HT1080 (cell line): Measurements from ENCODE around the gene ABCC3. TPM values are rescaled to one million over a fixed set of nuclear protein-coding genes. Genes with fewer than 3 reads are reported as not detected.

Experiments
- DNase-seq: peaks from one replicate; pipeline ENCODE4 v3.0.0-alpha.2; 2015; ENCODE audit warnings: low read depth
- polyA plus RNA-seq, 2 experiments: library from polyadenylated mRNA; depleted of rRNA; stranded (reverse); fragments of >200 nt; gene quantifications; 2 replicates each; pipeline ENCODE4 v1.2.3, GENCODE V29; 2015
- total RNA-seq: library from RNA; depleted of rRNA; stranded (reverse); fragments of >200 nt; shearing (Covaris generic); gene quantifications from 2 replicates; pipeline ENCODE4 v1.2.3, GENCODE V29; 2014; rRNA removed

Gene ABCC3
- 6.4 and 9.1 TPM in 2 replicates for total RNA-seq
- 2.0 and 2.4 TPM in 2 replicates for polyA plus RNA-seq (2015; cell fraction: cytosol; rRNA removed)
- 19.5 and 22.3 TPM in 2 replicates for polyA plus RNA-seq (2015; cell fraction: nucleus; rRNA removed)

- DNase-seq, result no peak
Measured at GRCh38 chr17:50634224-50634914, at the start of gene ABCC3. Gene ABCC3, plus strand, starts transcription at chr17:50634881. Its CDS starts 56 bp downstream, at chr17:50634937.

GRCh38 chr17:50585346-50585745, 49.3 kb upstream of the ABCC3 start:
- DNase-seq, result no peak

- no peak for DNase-seq
Measured at GRCh38 chr17:50585891-50586290, 48.8 kb upstream of the ABCC3 start.

- no peak for DNase-seq
Measured at GRCh38 chr17:50586421-50587247, 48.0 kb upstream of the ABCC3 start.

GRCh38 chr17:50587571-50587970, 47.1 kb upstream of the ABCC3 start:
- DNase-seq, result no peak

GRCh38 chr17:50588391-50589049, 46.2 kb upstream of the ABCC3 start:
- no peak for DNase-seq

- no peak for DNase-seq
Measured at GRCh38 chr17:50589095-50589705, 45.5 kb upstream of the ABCC3 start.

- no peak for DNase-seq
Measured at GRCh38 chr17:50590946-50591737, 43.5 kb upstream of the ABCC3 start.

GRCh38 chr17:50593321-50593720, 41.4 kb upstream of the ABCC3 start:
- no peak for DNase-seq

- no peak for DNase-seq
Measured at GRCh38 chr17:50594128-50594823, 40.4 kb upstream of the ABCC3 start.

GRCh38 chr17:50594892-50595291, 39.8 kb upstream of the ABCC3 start:
- DNase-seq, result no peak

GRCh38 chr17:50596191-50597037, 38.3 kb upstream of the ABCC3 start:
- DNase-seq, result no peak

GRCh38 chr17:50598487-50598886, 36.2 kb upstream of the ABCC3 start:
- no peak for DNase-seq

- DNase-seq, result no peak
Measured at GRCh38 chr17:50599606-50600005, 35.1 kb upstream of the ABCC3 start.

GRCh38 chr17:50601823-50602375, 32.8 kb upstream of the ABCC3 start:
- no peak for DNase-seq

GRCh38 chr17:50602836-50603235, 31.8 kb upstream of the ABCC3 start:
- DNase-seq, result no peak

GRCh38 chr17:50603340-50603739, 31.3 kb upstream of the ABCC3 start:
- DNase-seq, result no peak

GRCh38 chr17:50604513-50604912, 30.2 kb upstream of the ABCC3 start:
- peak; percentile 28 for DNase-seq

GRCh38 chr17:50605429-50605828, 29.3 kb upstream of the ABCC3 start:
- DNase-seq, result no peak
